Activated gamma-delta T cell treated with anti-CD3 and anti-CD28 coated beads, Interleukin-2, amount 50 U/mL, for 16 hours (primary cell): ENCODE measurements around the gene PSD4.

Source experiments
- DNase-seq: peaks from one replicate; pipeline ENCODE4 v3.0.0-alpha.2; 2020; ENCODE audit warnings: low read depth

The PSD4 gene

GRCh38 chr2:113207021-113207420 lies 33.2 kb downstream of the PSD4 start:
- DNase-seq, result no peak

- DNase-seq, result no peak
Observed at GRCh38 chr2:113208396-113208795, 34.6 kb downstream of the PSD4 start.

GRCh38 chr2:113209011-113209645 lies 35.4 kb downstream of the PSD4 start:
- DNase-seq, result no peak

GRCh38 chr2:113209646-113210171 lies 35.9 kb downstream of the PSD4 start:
- no peak for DNase-seq

- no peak for DNase-seq
Observed at GRCh38 chr2:113211226-113212105, 37.7 kb downstream of the PSD4 start.

GRCh38 chr2:113212245-113213060 lies 38.7 kb downstream of the PSD4 start:
- no peak for DNase-seq

- DNase-seq, result no peak
Observed at GRCh38 chr2:113213061-113213930, 39.5 kb downstream of the PSD4 start.

- no peak for DNase-seq
Observed at GRCh38 chr2:113214141-113214540, 40.4 kb downstream of the PSD4 start.

- DNase-seq, result no peak
Observed at GRCh38 chr2:113215056-113215455, 41.3 kb downstream of the PSD4 start.

GRCh38 chr2:113216321-113216720 lies 42.5 kb downstream of the PSD4 start:
- DNase-seq, result no peak

- DNase-seq, result no peak
Observed at GRCh38 chr2:113216891-113217454, 43.2 kb downstream of the PSD4 start.

- DNase-seq, result no peak
Observed at GRCh38 chr2:113217455-113218282, 43.9 kb downstream of the PSD4 start.

GRCh38 chr2:113218283-113219091 lies 44.7 kb downstream of the PSD4 start:
- no peak for DNase-seq

- no peak for DNase-seq
Observed at GRCh38 chr2:113219092-113219441, 45.3 kb downstream of the PSD4 start.

GRCh38 chr2:113219525-113219888 lies 45.7 kb downstream of the PSD4 start:
- DNase-seq, result no peak

- DNase-seq, result no peak
Observed at GRCh38 chr2:113219889-113220641, 46.3 kb downstream of the PSD4 start.

- DNase-seq, result no peak
Observed at GRCh38 chr2:113220970-113221708, 47.4 kb downstream of the PSD4 start.

GRCh38 chr2:113221846-113222245 lies 48.1 kb downstream of the PSD4 start:
- DNase-seq, result no peak
